WTC11 (cell line): Measurements from ENCODE around the gene GNAS. TPM values are rescaled to one million over a fixed set of nuclear protein-coding genes. Genes with fewer than 3 reads are reported as not detected.

Source experiments
- ATAC-seq: fragments of 200-7000 bp; cut with Tn5 transposase; 2 replicates; pipeline ENCODE4 v1.10.0; 2021; ENCODE audit warnings: mild to moderate bottlenecking, moderate library complexity
- CTCF ChIA-PET: fragments of 300-600 bp; sonication (Branson Sonifier 250); formaldehyde crosslinking; loops from one replicate; lab custom pipeline; 2021; ENCODE audit warnings: antibody characterized with exemption; lab: Charles Lee
- POLR2A ChIA-PET: fragments of 350-600 bp; sonication (Branson Sonifier 250); formaldehyde crosslinking; loops from one replicate; lab custom pipeline; 2021; ENCODE audit warnings: antibody characterized with exemption; lab: Charles Lee
- DNase-seq: peaks from one replicate; pipeline ENCODE4 v3.0.0; 2021; ENCODE audit warnings: low spot score
- H3K27ac Mint-ChIP-seq: 2 replicates; pipeline ENCODE4 v1.8.0; 2021; ENCODE audit warnings: mixed read lengths
- H3K27me3 Mint-ChIP-seq: 2 replicates; pipeline ENCODE4 v1.8.0; 2021; ENCODE audit warnings: low read depth, mild to moderate bottlenecking, moderate library complexity, mixed read lengths
- H3K36me3 Mint-ChIP-seq: 2 replicates; pipeline ENCODE4 v1.8.0; 2021; ENCODE audit warnings: mixed read lengths
- H3K4me1 Mint-ChIP-seq: 2 replicates; pipeline ENCODE4 v1.8.0; 2022; ENCODE audit warnings: mixed read lengths
- H3K4me3 Mint-ChIP-seq: 2 replicates; pipeline ENCODE4 v1.8.0; 2021; ENCODE audit warnings: mild to moderate bottlenecking, moderate library complexity, mixed read lengths
- H3K9me3 Mint-ChIP-seq: 2 replicates; pipeline ENCODE4 v1.8.0; 2021; ENCODE audit warnings: mixed read lengths
- ELF4 ChIP-seq: sonication (generic); formaldehyde crosslinking; IDR thresholded peaks from 2 replicates; pipeline ENCODE4 v1.8.1; 2022; ENCODE audit warnings: low read depth, mild to moderate bottlenecking, moderate library complexity, missing genetic modification reagents
- EMX1 ChIP-seq: fragments of 250-450 bp; sonication (Bioruptor Pico); IDR thresholded peaks from 2 replicates; pipeline ENCODE4 v1.8.0; 2021; ENCODE audit warnings: mild to moderate bottlenecking
- GTF2I ChIP-seq: fragments of 250-450 bp; sonication (Bioruptor Pico); conservative IDR thresholded peaks from 2 replicates; pipeline ENCODE4 v1.4.0; 2021; ENCODE audit warnings: mild to moderate bottlenecking
- NFE2L1 ChIP-seq: sonication (generic); formaldehyde crosslinking; IDR thresholded peaks from 2 replicates; pipeline ENCODE4 v1.8.1; 2023; ENCODE audit warnings: missing genetic modification reagents
- NR1H2 ChIP-seq: sonication (generic); formaldehyde crosslinking; IDR thresholded peaks from 2 replicates; pipeline ENCODE4 v1.9.0; 2021; ENCODE audit warnings: mild to moderate bottlenecking, moderate library complexity, missing genetic modification reagents
- TCF7 ChIP-seq: sonication (generic); formaldehyde crosslinking; IDR thresholded peaks from 2 replicates; pipeline ENCODE4 v1.8.0; 2022; ENCODE audit warnings: mild to moderate bottlenecking, low read depth, missing genetic modification reagents, moderate library complexity
- TEAD4 ChIP-seq: sonication (generic); formaldehyde crosslinking; IDR thresholded peaks from 2 replicates; pipeline ENCODE4 v1.8.0; 2022; ENCODE audit warnings: mild to moderate bottlenecking, missing genetic modification reagents
- ZNF138 ChIP-seq: sonication (generic); formaldehyde crosslinking; conservative IDR thresholded peaks from 2 replicates; pipeline ENCODE4 v1.8.1; 2022; ENCODE audit warnings: mild to moderate bottlenecking, moderate library complexity, missing genetic modification reagents
- ZNF317 ChIP-seq: sonication (generic); formaldehyde crosslinking; IDR thresholded peaks from 2 replicates; pipeline ENCODE4 v1.8.1; 2023; ENCODE audit warnings: low read depth, mild to moderate bottlenecking, moderate library complexity, missing genetic modification reagents, borderline replicate concordance
- ZNF396 ChIP-seq: fragments of 250-450 bp; sonication (Bioruptor Pico); IDR thresholded peaks from 2 replicates; pipeline ENCODE4 v1.8.0; 2021; ENCODE audit warnings: mild to moderate bottlenecking, moderate library complexity, borderline replicate concordance
- ZNF423 ChIP-seq: fragments of 250-450 bp; sonication (Bioruptor Pico); IDR thresholded peaks from 2 replicates; pipeline ENCODE4 v2.1.2; 2022; ENCODE audit warnings: mild to moderate bottlenecking, moderate library complexity
- total RNA-seq: library from RNA; stranded (reverse); gene quantifications from 3 replicates; pipeline ENCODE4 v1.2.3, GENCODE V29; 2021
- TF ChIP-seq, protein P1 (sequence below): sonication (generic); formaldehyde crosslinking; IDR thresholded peaks from 2 replicates; pipeline ENCODE4 v1.8.1; 2022; ENCODE audit warnings: mild to moderate bottlenecking, moderate library complexity, missing genetic modification reagents
- TF ChIP-seq, protein P2 (sequence below): fragments of 250-450 bp; sonication (Bioruptor Pico); conservative IDR thresholded peaks from 2 replicates; pipeline ENCODE4 v1.9.0; 2021; ENCODE audit warnings: mild to moderate bottlenecking
- TF ChIP-seq, protein P3 (sequence below): sonication (generic); formaldehyde crosslinking; IDR thresholded peaks from 2 replicates; pipeline ENCODE4 v1.8.0; 2023; ENCODE audit warnings: missing genetic modification reagents
- TF ChIP-seq, protein P4 (sequence below): sonication (generic); formaldehyde crosslinking; conservative IDR thresholded peaks from 2 replicates; pipeline ENCODE4 v1.8.1; 2022; ENCODE audit warnings: mild to moderate bottlenecking, missing genetic modification reagents
- TF ChIP-seq, protein P5 (sequence below): sonication (generic); formaldehyde crosslinking; IDR thresholded peaks from 2 replicates; pipeline ENCODE4 v1.8.1; 2022; ENCODE audit warnings: missing genetic modification reagents, borderline replicate concordance
- TF ChIP-seq, protein P6 (sequence below): sonication (generic); formaldehyde crosslinking; IDR thresholded peaks from 2 replicates; pipeline ENCODE4 v1.8.0; 2022; ENCODE audit warnings: mild to moderate bottlenecking, missing genetic modification reagents
- TF ChIP-seq, protein P7 (sequence below): sonication (generic); formaldehyde crosslinking; IDR thresholded peaks from 2 replicates; pipeline ENCODE4 v1.8.1; 2023; ENCODE audit warnings: mild to moderate bottlenecking, missing genetic modification reagents

Gene GNAS
- total RNA-seq, 1 experiment from 2014 or later, result 868 TPM

DNA sequence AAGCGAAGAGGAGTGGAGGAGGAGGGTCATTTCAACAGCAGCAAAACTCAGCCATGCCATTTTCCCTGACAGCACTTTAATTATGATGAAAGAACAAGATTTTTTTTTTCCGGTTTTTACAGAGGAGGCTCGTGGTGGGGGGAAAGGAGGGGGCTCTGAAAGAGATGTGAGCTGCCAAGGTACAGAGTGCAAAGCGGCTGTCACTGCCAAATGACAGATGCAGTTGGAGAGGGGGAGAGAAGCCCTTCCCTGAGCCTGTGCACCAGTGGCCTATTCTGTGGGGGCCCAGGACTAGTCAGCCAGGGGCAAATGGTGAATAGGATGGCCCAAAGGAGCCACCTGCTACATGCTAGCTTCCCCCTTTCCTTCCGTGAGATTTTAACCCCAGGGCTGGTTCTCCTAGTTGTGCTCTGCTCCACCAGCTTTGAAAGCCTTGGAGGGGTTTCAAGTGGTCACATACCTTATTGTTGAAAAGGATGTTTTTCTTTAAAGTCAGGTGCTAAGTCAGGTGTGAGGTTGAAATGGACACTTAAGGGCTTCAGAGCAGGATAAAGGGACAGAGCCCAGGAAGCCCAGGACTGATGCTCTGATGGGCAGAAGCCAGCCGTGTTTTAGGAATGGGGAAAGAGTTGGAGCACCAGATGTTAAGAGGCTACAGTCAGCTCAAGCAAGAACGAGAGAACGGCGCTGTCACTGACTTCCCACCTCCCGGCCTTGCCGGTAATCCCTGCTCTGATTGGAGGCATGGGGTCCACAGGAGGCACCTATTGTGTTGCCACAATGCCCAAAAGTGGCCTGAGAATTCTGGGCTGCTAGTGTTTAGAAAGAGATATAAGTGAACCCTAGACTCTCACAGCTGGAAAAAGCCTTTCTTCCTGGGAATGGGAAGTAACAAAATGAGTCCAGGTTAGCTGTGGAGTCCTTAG lies 24.8 kb downstream of the GNAS start:
- ATAC-seq, result peak; percentile 83
- Mint-ChIP-seq H3K27me3 (no peaks in the 10 kb centered on the region), H3K36me3 (peaks cover 5% of the 10 kb centered on the region), H3K27ac (peak overlapping the region; percentile 68; the same call in 1 of the 2 replicates), H3K4me3 (0 out of 2 replicates have a peak overlapping the region, but pooled peaks have one; percentile 13), H3K4me1 (peaks cover 67% of the 10 kb centered on the region), H3K9me3 (no peaks in the 10 kb centered on the region)
- DNase-seq, result no peak
- POLR2A ChIA-PET, result interaction anchor here (1.4 kb wide), 1 partner anchor 34 kb away, joined by 3 read pairs; no protein-coding TSS in a partner anchor
- TF ChIP-seq, protein P1, sequence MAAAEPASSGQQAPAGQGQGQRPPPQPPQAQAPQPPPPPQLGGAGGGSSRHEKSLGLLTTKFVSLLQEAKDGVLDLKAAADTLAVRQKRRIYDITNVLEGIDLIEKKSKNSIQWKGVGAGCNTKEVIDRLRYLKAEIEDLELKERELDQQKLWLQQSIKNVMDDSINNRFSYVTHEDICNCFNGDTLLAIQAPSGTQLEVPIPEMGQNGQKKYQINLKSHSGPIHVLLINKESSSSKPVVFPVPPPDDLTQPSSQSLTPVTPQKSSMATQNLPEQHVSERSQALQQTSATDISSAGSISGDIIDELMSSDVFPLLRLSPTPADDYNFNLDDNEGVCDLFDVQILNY (CRISPR knock-in tag), result no peak
- no peak for TF ChIP-seq NFE2L1 (CRISPR knock-in tag)
- TF ChIP-seq, protein P2, sequence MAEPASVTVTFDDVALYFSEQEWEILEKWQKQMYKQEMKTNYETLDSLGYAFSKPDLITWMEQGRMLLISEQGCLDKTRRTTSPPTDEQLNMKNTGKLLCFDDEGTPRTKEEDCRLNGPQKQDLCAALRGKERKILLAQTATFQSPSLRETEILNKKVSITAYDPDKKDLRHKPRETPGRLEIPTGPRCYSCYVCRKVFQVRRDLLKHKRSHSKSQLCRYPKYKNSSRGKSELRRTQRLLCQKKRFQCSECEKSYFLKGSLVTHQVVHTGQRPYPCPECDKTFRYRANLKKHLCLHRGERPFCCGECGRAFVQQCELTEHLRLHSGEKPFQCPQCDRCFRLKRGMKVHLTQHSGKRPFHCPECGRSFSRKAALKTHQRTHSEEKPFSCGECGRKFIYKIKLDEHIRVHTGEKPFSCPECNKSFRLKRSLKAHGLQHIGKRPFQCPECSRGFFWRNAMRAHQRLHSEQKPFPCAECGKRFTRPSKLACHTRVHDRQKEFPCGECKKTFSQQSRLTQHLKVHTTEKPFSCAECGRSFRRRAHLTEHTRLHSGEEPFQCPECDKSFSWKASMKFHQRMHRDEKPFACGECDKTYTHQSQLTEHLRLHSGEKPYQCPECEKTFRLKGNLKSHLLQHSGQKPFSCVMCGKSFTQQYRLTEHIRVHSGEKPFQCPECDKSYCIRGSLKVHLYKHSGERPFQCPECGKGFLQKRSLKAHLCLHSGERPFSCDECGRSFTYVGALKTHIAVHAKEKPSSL (CRISPR knock-in tag), result no peak
- no peak for TF ChIP-seq ZNF423 (CRISPR knock-in tag)
- CTCF ChIA-PET, result interaction anchor here (0.6 to 2.7 kb wide), 10 partner anchors 10 to 642 kb away, joined by 3 to 10 read pairs (median 4); partner anchors contain the start of genes GNAS, GNAS-AS1 and STX16

DNA sequence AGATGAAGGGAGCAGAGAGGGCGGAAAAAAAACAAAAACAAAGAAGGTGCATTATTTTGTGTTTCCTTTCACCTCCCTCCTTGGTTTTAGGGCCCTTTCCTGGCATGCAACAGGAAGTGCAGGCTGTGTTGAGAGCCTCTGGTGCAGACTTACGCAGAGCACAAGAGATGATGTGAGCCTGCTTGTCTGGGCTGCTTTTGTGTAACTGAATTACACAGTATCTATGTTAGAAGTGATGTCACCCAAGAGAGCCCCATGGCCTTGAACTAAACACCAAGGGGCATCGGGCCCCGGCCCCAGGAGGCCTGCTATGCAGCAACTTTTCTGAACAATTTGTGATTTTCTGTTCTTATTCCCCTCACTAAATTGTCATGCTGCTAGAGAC lies 25.5 kb downstream of the GNAS start:
- Mint-ChIP-seq H3K9me3 (no peaks in the 10 kb centered on the region), H3K4me3 (no peak overlapping the region), H3K27ac (peak overlapping the region; percentile 68; the same call in 1 of the 2 replicates)
- POLR2A ChIA-PET, result interaction anchor here (1.4 kb wide), 1 partner anchor 35 kb away, joined by 3 read pairs; no protein-coding TSS in a partner anchor
- no peak for TF ChIP-seq NR1H2
- TF ChIP-seq, protein P3, sequence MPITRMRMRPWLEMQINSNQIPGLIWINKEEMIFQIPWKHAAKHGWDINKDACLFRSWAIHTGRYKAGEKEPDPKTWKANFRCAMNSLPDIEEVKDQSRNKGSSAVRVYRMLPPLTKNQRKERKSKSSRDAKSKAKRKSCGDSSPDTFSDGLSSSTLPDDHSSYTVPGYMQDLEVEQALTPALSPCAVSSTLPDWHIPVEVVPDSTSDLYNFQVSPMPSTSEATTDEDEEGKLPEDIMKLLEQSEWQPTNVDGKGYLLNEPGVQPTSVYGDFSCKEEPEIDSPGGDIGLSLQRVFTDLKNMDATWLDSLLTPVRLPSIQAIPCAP (CRISPR knock-in tag), result no peak
- TF ChIP-seq, protein P4, sequence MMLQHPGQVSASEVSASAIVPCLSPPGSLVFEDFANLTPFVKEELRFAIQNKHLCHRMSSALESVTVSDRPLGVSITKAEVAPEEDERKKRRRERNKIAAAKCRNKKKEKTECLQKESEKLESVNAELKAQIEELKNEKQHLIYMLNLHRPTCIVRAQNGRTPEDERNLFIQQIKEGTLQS, result no peak
- TF ChIP-seq ZNF138 (CRISPR knock-in tag), result no peak
- no peak for TF ChIP-seq TEAD4 (CRISPR knock-in tag)
- TF ChIP-seq, all 79 proteins: peak for 0
- ATAC-seq (peak; percentile 38), DNase-seq (no peak)
- Mint-ChIP-seq H3K27me3 (no peaks in the 10 kb centered on the region), H3K36me3 (peaks cover 5% of the 10 kb centered on the region), H3K4me1 (peaks cover 67% of the 10 kb centered on the region)
- CTCF ChIA-PET, result interaction anchor here (0.6 to 2.7 kb wide), 5 partner anchors 12 to 344 kb away, joined by 3 to 10 read pairs (median 5); partner anchors contain the start of genes GNAS and GNAS-AS1

DNA sequence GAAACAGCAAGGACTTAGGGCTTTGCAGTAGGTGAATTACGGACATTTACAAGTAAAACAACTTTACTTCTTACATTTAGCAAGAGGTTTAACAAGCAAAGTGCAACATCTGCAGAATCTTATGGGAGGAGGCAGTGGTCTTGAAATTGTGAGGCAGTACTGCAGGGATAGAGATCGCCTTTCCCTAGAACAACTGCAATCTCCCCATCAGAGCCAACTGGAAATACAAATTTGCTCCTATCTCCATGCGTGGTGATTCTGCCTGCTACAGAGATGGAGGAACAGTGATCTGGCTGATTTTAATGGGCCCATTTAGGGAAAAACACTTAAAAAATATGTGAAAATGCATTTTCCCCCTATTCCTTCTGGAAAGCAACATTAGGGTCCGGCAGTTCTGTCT lies 25.9 kb downstream of the GNAS start:
- H3K9me3 Mint-ChIP-seq, result no peaks in the 10 kb centered on the region
- ChIA-PET POLR2A (interaction anchor here (1.4 kb wide), 1 partner anchor 35 kb away, joined by 3 read pairs; no protein-coding TSS in a partner anchor), CTCF (interaction anchor here (1.9 kb wide), 1 partner anchor 343 kb away, joined by 5 read pairs; no protein-coding TSS in a partner anchor)
- DNase-seq, result no peak
- no peak for TF ChIP-seq GTF2I (CRISPR knock-in tag)
- H3K4me1 Mint-ChIP-seq, result peaks cover 72% of the 10 kb centered on the region
- H3K27ac Mint-ChIP-seq, result peak overlapping the region; percentile 59; the same call in 1 of the 2 replicates
- H3K36me3 Mint-ChIP-seq, result peaks cover 4% of the 10 kb centered on the region
- ATAC-seq, result no peak
- H3K4me3 Mint-ChIP-seq, result no peak overlapping the region
- no peaks in the 10 kb centered on the region for H3K27me3 Mint-ChIP-seq

DNA sequence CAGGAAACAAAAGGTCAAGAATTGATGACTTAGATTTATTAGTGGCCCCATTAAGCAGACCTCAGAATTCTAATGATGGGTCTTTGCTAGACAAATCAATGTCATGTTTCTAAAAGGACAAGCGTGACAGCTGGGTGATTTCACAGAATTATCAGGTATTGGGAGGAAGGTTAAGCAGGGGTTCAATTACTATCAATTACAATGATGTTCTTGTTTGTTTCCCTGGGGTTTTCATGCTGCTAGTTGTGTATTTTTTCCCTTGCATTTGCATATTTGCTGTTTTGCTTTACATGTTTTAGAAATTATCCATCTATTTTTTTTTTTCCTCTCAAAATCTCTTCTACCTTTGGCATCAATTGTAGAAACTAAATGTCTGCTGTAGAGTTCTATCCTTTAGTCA lies 27.9 kb downstream of the GNAS start:
- H3K36me3 Mint-ChIP-seq, result peaks cover 18% of the 10 kb centered on the region
- H3K4me1 Mint-ChIP-seq, result peaks cover 79% of the 10 kb centered on the region
- ATAC-seq (no peak), DNase-seq (no peak)
- CTCF ChIA-PET, result interaction anchor here (0.9 to 1.5 kb wide), 2 partner anchors 10 to 99 kb away, joined by 3 to 13 read pairs; no protein-coding TSS in a partner anchor
- H3K4me3 Mint-ChIP-seq, result no peak overlapping the region
- no peaks in the 10 kb centered on the region for H3K27me3 Mint-ChIP-seq
- POLR2A ChIA-PET, result no interaction called here
- H3K27ac Mint-ChIP-seq, result no peak overlapping the region
- peaks cover 11% of the 10 kb centered on the region for H3K9me3 Mint-ChIP-seq
- no peak for TF ChIP-seq ZNF317 (CRISPR knock-in tag)
- TF ChIP-seq ELF4, result no peak
- TF ChIP-seq, protein P5, sequence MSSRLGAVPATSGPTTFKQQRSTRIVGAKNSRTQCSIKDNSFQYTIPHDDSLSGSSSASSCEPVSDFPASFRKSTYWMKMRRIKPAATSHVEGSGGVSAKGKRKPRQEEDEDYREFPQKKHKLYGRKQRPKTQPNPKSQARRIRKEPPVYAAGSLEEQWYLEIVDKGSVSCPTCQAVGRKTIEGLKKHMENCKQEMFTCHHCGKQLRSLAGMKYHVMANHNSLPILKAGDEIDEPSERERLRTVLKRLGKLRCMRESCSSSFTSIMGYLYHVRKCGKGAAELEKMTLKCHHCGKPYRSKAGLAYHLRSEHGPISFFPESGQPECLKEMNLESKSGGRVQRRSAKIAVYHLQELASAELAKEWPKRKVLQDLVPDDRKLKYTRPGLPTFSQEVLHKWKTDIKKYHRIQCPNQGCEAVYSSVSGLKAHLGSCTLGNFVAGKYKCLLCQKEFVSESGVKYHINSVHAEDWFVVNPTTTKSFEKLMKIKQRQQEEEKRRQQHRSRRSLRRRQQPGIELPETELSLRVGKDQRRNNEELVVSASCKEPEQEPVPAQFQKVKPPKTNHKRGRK, result no peak
- no peak for TF ChIP-seq TCF7 (CRISPR knock-in tag)
- TF ChIP-seq, protein P6, sequence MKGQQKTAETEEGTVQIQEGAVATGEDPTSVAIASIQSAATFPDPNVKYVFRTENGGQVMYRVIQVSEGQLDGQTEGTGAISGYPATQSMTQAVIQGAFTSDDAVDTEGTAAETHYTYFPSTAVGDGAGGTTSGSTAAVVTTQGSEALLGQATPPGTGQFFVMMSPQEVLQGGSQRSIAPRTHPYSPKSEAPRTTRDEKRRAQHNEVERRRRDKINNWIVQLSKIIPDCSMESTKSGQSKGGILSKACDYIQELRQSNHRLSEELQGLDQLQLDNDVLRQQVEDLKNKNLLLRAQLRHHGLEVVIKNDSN, result no peak
- no peak for TF ChIP-seq ZNF396 (CRISPR knock-in tag)
- TF ChIP-seq EMX1 (CRISPR knock-in tag), result no peak
- TF ChIP-seq, protein P7, sequence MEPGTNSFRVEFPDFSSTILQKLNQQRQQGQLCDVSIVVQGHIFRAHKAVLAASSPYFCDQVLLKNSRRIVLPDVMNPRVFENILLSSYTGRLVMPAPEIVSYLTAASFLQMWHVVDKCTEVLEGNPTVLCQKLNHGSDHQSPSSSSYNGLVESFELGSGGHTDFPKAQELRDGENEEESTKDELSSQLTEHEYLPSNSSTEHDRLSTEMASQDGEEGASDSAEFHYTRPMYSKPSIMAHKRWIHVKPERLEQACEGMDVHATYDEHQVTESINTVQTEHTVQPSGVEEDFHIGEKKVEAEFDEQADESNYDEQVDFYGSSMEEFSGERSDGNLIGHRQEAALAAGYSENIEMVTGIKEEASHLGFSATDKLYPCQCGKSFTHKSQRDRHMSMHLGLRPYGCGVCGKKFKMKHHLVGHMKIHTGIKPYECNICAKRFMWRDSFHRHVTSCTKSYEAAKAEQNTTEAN (CRISPR knock-in tag), result no peak
